Measurements from ENCODE around the gene ZNF346. TPM values are rescaled to one million over a fixed set of nuclear protein-coding genes. Genes with fewer than 3 reads are reported as not detected.
A peak's percentile ranks its signal among the peaks of the same experiment; 100 is the strongest.

Gene ZNF346
- total and polyA plus RNA-seq, 10 of the 15 experiments (the other 5 are each of a cell fraction or from before 2014, with no cell fraction given) = 6.5 to 30.2 (median 24.0) TPM

DNA sequence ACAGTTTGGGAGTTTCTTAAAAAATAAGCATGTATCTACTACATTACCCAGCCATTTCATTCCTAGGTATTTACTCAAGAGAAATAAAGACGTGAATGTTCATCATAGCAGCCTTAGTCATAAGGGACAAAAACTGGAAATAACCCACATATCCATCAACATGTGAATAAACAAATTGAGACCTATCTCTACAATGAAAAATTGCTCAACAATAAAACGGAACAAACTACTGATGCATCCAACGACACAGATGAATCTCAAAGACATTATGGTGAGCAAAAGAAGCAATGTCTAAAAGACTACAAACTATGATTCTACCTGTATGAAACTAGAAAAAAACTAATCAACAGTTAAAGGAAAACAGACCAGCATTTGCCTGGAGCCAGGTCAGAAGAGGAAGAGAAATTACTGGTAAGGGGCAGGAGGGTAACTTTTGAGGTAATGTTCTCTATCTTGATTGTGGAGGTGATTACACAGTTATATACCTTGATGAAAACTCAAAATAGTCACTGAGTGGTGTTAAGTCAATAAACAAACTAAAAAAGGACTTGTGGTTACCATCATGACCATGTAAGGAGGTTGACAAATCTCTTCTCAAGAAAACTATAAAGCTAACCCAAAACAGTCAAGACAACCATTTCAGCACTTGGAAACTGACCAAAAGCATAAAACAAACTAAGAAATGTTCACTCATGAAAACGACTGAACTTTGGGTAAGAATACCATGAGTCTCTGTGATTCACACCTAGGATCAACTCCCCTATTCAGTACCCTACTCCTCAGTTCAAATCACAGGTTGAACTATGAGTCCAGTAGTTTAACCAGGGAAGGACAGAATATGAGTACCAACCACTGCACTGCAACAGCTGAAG is 26.4 kb upstream of the ZNF346 start (continued):
- TF ChIP-seq, protein P1, sequence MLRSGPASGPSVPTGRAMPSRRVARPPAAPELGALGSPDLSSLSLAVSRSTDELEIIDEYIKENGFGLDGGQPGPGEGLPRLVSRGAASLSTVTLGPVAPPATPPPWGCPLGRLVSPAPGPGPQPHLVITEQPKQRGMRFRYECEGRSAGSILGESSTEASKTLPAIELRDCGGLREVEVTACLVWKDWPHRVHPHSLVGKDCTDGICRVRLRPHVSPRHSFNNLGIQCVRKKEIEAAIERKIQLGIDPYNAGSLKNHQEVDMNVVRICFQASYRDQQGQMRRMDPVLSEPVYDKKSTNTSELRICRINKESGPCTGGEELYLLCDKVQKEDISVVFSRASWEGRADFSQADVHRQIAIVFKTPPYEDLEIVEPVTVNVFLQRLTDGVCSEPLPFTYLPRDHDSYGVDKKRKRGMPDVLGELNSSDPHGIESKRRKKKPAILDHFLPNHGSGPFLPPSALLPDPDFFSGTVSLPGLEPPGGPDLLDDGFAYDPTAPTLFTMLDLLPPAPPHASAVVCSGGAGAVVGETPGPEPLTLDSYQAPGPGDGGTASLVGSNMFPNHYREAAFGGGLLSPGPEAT (IDR thresholded peaks at IDR 0.05; ENCODE audit: low read depth) = 0 out of 2 replicates have a peak, but pooled peaks have one; percentile 21
- 0 out of 2 replicates have a peak, but pooled peaks have one; percentile 31 for TF ChIP-seq MTA2 (IDR thresholded peaks at IDR 0.05; ENCODE audit: low read depth)
- TF ChIP-seq, protein P2, sequence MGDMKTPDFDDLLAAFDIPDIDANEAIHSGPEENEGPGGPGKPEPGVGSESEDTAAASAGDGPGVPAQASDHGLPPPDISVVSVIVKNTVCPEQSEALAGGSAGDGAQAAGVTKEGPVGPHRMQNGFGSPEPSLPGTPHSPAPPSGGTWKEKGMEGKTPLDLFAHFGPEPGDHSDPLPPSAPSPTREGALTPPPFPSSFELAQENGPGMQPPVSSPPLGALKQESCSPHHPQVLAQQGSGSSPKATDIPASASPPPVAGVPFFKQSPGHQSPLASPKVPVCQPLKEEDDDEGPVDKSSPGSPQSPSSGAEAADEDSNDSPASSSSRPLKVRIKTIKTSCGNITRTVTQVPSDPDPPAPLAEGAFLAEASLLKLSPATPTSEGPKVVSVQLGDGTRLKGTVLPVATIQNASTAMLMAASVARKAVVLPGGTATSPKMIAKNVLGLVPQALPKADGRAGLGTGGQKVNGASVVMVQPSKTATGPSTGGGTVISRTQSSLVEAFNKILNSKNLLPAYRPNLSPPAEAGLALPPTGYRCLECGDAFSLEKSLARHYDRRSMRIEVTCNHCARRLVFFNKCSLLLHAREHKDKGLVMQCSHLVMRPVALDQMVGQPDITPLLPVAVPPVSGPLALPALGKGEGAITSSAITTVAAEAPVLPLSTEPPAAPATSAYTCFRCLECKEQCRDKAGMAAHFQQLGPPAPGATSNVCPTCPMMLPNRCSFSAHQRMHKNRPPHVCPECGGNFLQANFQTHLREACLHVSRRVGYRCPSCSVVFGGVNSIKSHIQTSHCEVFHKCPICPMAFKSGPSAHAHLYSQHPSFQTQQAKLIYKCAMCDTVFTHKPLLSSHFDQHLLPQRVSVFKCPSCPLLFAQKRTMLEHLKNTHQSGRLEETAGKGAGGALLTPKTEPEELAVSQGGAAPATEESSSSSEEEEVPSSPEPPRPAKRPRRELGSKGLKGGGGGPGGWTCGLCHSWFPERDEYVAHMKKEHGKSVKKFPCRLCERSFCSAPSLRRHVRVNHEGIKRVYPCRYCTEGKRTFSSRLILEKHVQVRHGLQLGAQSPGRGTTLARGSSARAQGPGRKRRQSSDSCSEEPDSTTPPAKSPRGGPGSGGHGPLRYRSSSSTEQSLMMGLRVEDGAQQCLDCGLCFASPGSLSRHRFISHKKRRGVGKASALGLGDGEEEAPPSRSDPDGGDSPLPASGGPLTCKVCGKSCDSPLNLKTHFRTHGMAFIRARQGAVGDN (IDR thresholded peaks at IDR 0.05) = no peak
